Nephron progenitor cell (in vitro differentiated cells): ENCODE measurements around the gene RNF182.

Experiments
- DNase-seq: peaks from one replicate; pipeline ENCODE4 v3.0.0; 2021
- H3K27ac Mint-ChIP-seq: 2 replicates; pipeline ENCODE4 v1.8.0; 2021; ENCODE audit warnings: mild to moderate bottlenecking, moderate library complexity, mixed read lengths
- H3K27me3 Mint-ChIP-seq: 2 replicates; pipeline ENCODE4 v1.8.0; 2021; ENCODE audit warnings: mild to moderate bottlenecking, low read depth, mixed read lengths; ENCODE audit not compliant: poor library complexity
- H3K36me3 Mint-ChIP-seq: 2 replicates; pipeline ENCODE4 v1.8.0; 2021; ENCODE audit warnings: low read depth, mixed read lengths
- H3K4me1 Mint-ChIP-seq: 2 replicates; pipeline ENCODE4 v1.8.0; 2021; ENCODE audit warnings: mixed read lengths
- H3K4me3 Mint-ChIP-seq: 2 replicates; pipeline ENCODE4 v1.8.0; 2021; ENCODE audit warnings: mild to moderate bottlenecking, moderate library complexity, mixed read lengths
- H3K9me3 Mint-ChIP-seq: 2 replicates; pipeline ENCODE4 v1.8.0; 2021; ENCODE audit warnings: mild to moderate bottlenecking, moderate library complexity, mixed read lengths
- TF ChIP-seq, protein P1 (sequence below): fragments of 200-600 bp; sonication (generic); IDR thresholded peaks from 2 replicates; pipeline ENCODE4 v1.5.0; 2021; ENCODE audit warnings: antibody characterized with exemption

Gene RNF182

DNA sequence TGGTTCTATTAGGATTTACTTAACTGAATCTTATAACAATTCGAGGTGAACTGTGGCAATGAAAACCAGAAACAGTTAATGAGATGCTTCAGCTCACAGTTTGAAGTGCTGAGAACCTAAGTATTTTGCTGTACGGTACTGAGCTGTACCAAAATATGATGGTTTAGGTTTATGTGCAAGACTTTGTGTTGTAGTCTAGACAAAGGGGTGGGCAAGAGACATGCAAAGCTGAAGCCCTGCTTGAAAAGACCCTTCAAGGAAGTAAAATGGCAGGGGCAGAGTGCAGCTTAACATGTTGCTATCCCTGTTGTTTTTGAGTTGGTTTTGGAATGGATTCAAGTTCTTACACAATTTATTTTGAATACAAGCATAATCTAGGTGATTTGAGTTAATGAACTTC lies 54.0 kb downstream of the RNF182 start:
- Mint-ChIP-seq H3K36me3 (peaks cover 26% of the 10 kb centered on the region), H3K9me3 (peaks cover 6% of the 10 kb centered on the region), H3K27me3 (no peaks in the 10 kb centered on the region), H3K4me1 (no peaks in the 10 kb centered on the region), H3K4me3 (no peak overlapping the region), H3K27ac (no peak overlapping the region)
- DNase-seq, result no peak
- TF ChIP-seq, protein P1, sequence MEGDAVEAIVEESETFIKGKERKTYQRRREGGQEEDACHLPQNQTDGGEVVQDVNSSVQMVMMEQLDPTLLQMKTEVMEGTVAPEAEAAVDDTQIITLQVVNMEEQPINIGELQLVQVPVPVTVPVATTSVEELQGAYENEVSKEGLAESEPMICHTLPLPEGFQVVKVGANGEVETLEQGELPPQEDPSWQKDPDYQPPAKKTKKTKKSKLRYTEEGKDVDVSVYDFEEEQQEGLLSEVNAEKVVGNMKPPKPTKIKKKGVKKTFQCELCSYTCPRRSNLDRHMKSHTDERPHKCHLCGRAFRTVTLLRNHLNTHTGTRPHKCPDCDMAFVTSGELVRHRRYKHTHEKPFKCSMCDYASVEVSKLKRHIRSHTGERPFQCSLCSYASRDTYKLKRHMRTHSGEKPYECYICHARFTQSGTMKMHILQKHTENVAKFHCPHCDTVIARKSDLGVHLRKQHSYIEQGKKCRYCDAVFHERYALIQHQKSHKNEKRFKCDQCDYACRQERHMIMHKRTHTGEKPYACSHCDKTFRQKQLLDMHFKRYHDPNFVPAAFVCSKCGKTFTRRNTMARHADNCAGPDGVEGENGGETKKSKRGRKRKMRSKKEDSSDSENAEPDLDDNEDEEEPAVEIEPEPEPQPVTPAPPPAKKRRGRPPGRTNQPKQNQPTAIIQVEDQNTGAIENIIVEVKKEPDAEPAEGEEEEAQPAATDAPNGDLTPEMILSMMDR, result no peak

GRCh38 chr6:13979284-13980171 lies 54.8 kb downstream of the RNF182 start:
- Mint-ChIP-seq H3K27ac (no peak overlapping the region), H3K27me3 (no peaks in the 10 kb centered on the region), H3K9me3 (peaks cover 3% of the 10 kb centered on the region), H3K36me3 (peaks cover 24% of the 10 kb centered on the region), H3K4me3 (no peak overlapping the region), H3K4me1 (no peaks in the 10 kb centered on the region)
- TF ChIP-seq, protein P1, result no peak
- no peak for DNase-seq

DNA sequence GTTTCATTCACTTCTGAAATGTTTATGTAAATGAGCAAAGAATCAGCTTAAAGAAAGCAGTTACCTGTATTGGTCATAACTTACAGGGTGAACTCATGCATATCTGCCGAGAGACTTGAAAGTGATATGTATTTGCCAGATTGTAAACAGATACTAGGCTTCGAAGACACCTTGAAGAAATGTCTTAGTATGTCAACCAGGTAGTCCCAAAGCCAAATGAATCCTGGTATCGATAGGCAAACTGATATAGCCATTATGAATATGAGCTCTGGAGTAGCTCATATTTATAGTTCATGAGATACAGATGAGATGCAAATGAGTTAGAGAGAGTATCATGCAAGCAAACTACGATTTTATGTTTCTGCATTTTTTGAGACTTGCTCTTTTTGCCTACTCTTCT lies 55.8 kb downstream of the RNF182 start:
- TF ChIP-seq, protein P1, result no peak
- Mint-ChIP-seq H3K27ac (no peak overlapping the region), H3K4me3 (no peak overlapping the region), H3K9me3 (no peaks in the 10 kb centered on the region), H3K4me1 (no peaks in the 10 kb centered on the region), H3K27me3 (no peaks in the 10 kb centered on the region), H3K36me3 (peaks cover 15% of the 10 kb centered on the region)
- DNase-seq, result no peak

GRCh38 chr6:13985663-13986325 lies 61.0 kb downstream of the RNF182 start:
- no peak overlapping the region for H3K4me3 Mint-ChIP-seq
- TF ChIP-seq, protein P1, result no peak
- no peak overlapping the region for H3K27ac Mint-ChIP-seq
- no peaks in the 10 kb centered on the region for H3K4me1 Mint-ChIP-seq
- no peaks in the 10 kb centered on the region for H3K9me3 Mint-ChIP-seq
- no peaks in the 10 kb centered on the region for H3K36me3 Mint-ChIP-seq
- DNase-seq, result no peak
- no peaks in the 10 kb centered on the region for H3K27me3 Mint-ChIP-seq

GRCh38 chr6:13986700-13987399 lies 62.1 kb downstream of the RNF182 start:
- H3K36me3 Mint-ChIP-seq, result no peaks in the 10 kb centered on the region

More at GRCh38 chr6:13986700-13987399, 62.1 kb downstream of the RNF182 start:
- Mint-ChIP-seq H3K4me3 (no peak overlapping the region), H3K27me3 (no peaks in the 10 kb centered on the region), H3K4me1 (no peaks in the 10 kb centered on the region), H3K27ac (no peak overlapping the region), H3K9me3 (no peaks in the 10 kb centered on the region)
- no peak for DNase-seq
- TF ChIP-seq, protein P1, result no peak
